ENCODE results near the gene OR10G2. TPM values are rescaled to one million over a fixed set of nuclear protein-coding genes. Genes with fewer than 3 reads are reported as not detected.

Gene OR10G2
- total and polyA plus RNA-seq, 2 experiments from 2014 or later = not detected

DNA sequence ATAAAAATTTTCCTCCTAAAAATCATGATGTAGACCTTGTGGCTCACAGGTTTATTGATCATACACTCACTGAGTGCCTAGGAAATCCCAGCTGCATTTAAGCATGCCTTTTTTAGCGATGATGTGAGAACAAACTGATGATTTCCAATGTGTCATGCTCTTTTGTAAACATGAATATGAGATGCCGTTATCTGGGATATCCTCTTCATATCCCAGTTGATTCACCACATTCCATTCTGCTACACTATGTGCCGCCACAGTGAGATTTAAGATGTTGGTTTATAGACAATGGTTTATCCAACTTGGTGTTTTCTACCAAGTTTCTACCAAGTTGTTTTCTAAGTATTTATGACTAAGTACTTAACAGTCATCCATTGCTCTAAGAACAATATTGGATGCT is 33.6 kb upstream of the OR10G2 start (continued):
- TF ChIP-seq, protein P1, sequence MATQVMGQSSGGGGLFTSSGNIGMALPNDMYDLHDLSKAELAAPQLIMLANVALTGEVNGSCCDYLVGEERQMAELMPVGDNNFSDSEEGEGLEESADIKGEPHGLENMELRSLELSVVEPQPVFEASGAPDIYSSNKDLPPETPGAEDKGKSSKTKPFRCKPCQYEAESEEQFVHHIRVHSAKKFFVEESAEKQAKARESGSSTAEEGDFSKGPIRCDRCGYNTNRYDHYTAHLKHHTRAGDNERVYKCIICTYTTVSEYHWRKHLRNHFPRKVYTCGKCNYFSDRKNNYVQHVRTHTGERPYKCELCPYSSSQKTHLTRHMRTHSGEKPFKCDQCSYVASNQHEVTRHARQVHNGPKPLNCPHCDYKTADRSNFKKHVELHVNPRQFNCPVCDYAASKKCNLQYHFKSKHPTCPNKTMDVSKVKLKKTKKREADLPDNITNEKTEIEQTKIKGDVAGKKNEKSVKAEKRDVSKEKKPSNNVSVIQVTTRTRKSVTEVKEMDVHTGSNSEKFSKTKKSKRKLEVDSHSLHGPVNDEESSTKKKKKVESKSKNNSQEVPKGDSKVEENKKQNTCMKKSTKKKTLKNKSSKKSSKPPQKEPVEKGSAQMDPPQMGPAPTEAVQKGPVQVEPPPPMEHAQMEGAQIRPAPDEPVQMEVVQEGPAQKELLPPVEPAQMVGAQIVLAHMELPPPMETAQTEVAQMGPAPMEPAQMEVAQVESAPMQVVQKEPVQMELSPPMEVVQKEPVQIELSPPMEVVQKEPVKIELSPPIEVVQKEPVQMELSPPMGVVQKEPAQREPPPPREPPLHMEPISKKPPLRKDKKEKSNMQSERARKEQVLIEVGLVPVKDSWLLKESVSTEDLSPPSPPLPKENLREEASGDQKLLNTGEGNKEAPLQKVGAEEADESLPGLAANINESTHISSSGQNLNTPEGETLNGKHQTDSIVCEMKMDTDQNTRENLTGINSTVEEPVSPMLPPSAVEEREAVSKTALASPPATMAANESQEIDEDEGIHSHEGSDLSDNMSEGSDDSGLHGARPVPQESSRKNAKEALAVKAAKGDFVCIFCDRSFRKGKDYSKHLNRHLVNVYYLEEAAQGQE (IDR thresholded peaks at IDR 0.05; ENCODE audit: unreplicated experiment) = no peak
- TF ChIP-seq, protein P2, sequence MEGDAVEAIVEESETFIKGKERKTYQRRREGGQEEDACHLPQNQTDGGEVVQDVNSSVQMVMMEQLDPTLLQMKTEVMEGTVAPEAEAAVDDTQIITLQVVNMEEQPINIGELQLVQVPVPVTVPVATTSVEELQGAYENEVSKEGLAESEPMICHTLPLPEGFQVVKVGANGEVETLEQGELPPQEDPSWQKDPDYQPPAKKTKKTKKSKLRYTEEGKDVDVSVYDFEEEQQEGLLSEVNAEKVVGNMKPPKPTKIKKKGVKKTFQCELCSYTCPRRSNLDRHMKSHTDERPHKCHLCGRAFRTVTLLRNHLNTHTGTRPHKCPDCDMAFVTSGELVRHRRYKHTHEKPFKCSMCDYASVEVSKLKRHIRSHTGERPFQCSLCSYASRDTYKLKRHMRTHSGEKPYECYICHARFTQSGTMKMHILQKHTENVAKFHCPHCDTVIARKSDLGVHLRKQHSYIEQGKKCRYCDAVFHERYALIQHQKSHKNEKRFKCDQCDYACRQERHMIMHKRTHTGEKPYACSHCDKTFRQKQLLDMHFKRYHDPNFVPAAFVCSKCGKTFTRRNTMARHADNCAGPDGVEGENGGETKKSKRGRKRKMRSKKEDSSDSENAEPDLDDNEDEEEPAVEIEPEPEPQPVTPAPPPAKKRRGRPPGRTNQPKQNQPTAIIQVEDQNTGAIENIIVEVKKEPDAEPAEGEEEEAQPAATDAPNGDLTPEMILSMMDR (conservative IDR thresholded peaks at IDR 0.05; ENCODE audit: low read depth in 2 of 2) = no peak
- TF ChIP-seq NANOG (IDR thresholded peaks at IDR 0.05; ENCODE audit: borderline replicate concordance) (no peak), EZH2phosphoT487 (IDR thresholded peaks at IDR 0.05; ENCODE audit: unreplicated experiment) (no peak), JUNB (IDR thresholded peaks at IDR 0.05; ENCODE audit: unreplicated experiment) (no peak), STAT1 (IDR thresholded peaks at IDR 0.05; ENCODE audit: unreplicated experiment) (no peak), POLR2AphosphoS5 (IDR thresholded peaks at IDR 0.05; ENCODE audit: low read depth) (no peak), EZH2 (IDR thresholded peaks at IDR 0.05; ENCODE audit: low read depth, unreplicated experiment) (no peak), ZNF331 (CRISPR knock-in tag; IDR thresholded peaks at IDR 0.05; ENCODE audit: low read depth) (no peak)

DNA sequence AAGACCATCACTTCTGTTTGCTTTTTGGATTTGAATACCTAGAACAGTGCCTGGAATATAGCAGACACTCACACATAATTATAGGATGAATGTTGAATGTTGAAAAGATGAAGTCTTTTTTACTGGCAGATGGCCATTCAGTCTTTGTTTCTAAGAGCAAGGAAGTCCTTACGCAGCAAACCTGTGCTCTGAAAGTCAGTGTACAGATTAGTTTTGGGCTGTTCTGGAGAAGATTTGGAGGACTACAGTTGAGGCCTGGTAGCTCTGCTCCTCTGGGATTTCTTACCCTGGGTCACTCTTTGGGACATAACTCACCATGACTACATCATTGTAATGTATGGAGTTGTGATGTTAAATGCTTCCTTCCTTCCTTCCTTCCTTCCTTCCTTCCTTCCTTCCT is 22.2 kb upstream of the OR10G2 start:
- Mint-ChIP-seq H3K4me1 (peaks cover 8% of the 10 kb centered on the region), H3K9me3 (no peaks in the 10 kb centered on the region), H3K36me3 (ENCODE audit: low read depth) (no peaks in the 10 kb centered on the region), H3K27me3 (ENCODE audit: insufficient read depth, low read depth, poor library complexity) (no peaks in the 10 kb centered on the region), H3K4me3 (no peak overlapping the region), H3K27ac (no peak overlapping the region)
- Histone ChIP-seq H3K36me3 (ENCODE audit: insufficient read depth) (no peaks in the 10 kb centered on the region), H3K79me2 (replicated peaks; ENCODE audit: insufficient read depth) (no peaks in the 10 kb centered on the region), H3K27me3 (ENCODE audit: insufficient read depth) (no peaks in the 10 kb centered on the region), H3K4me2 (no peak overlapping the region), H3K27ac (ENCODE audit: low read depth) (no peak overlapping the region), H3F3A (replicated peaks; ENCODE audit: low read depth) (no peaks in the 10 kb centered on the region), H4K20me1 (replicated peaks; ENCODE audit: insufficient read depth) (no peaks in the 10 kb centered on the region), H3K9me2 (ENCODE audit: insufficient read depth) (peaks cover 5% of the 10 kb centered on the region), H2AFZ (no peak overlapping the region), H3K4me3 (no peak overlapping the region), H3K4me1 (ENCODE audit: insufficient read depth) (0 out of 2 replicates have a peak, but pooled peaks cover 5% of the 10 kb centered on the region)
- no peak for DNase-seq (ENCODE audit: low spot score)
- no peak for ATAC-seq
- TF ChIP-seq ZNF331 (CRISPR knock-in tag; IDR thresholded peaks at IDR 0.05; ENCODE audit: low read depth) (no peak), NANOG (IDR thresholded peaks at IDR 0.05; ENCODE audit: borderline replicate concordance) (no peak), CREB1 (CRISPR knock-in tag; IDR thresholded peaks at IDR 0.05; ENCODE audit: low read depth) (no peak), ZNF114 (CRISPR knock-in tag; IDR thresholded peaks at IDR 0.05) (no peak), EZH2 (IDR thresholded peaks at IDR 0.05; ENCODE audit: low read depth, unreplicated experiment) (no peak), STAT1 (IDR thresholded peaks at IDR 0.05; ENCODE audit: unreplicated experiment) (no peak), EZH2phosphoT487 (IDR thresholded peaks at IDR 0.05; ENCODE audit: unreplicated experiment) (no peak), JUNB (IDR thresholded peaks at IDR 0.05; ENCODE audit: unreplicated experiment) (no peak)
- TF ChIP-seq, protein P2 (conservative IDR thresholded peaks at IDR 0.05; ENCODE audit: low read depth in 2 of 2) = no peak

Measured in GM23338 (cell line).